Measurements from ENCODE around the gene MDP1. TPM values are rescaled to one million over a fixed set of nuclear protein-coding genes. Genes with fewer than 3 reads are reported as not detected.
"Not testable (repeated sequence)": the region's sequence is repeated elsewhere in the genome, so short reads cannot be mapped to it uniquely, and the experiment has no call there.

Gene MDP1
- polyA plus RNA-seq, 10 donors, result 6.1 to 10.2 (median 8.0) TPM

GRCh38 chr14:24252289-24253124, 36.6 kb upstream of the MDP1 start:
- DNase-seq, result no peak

DNA sequence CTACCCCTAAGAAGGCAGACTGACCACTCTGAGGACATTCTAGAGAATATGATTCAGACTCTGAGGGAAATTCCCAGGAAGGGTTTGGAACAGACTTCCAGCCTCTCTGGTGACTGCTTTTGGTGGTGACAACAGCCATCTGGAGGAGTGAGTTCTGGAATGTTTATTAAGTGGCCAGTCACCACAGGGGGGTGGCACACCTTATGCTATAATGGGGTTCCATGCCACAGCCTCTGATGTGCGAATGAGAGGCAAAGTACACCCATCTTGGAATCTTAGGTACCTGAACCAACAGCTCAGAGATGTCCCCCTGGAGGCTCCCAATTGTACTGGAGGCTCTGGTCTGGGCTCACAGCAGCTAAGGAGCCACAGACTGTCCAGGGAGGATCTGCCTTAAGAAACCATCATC, 36.0 kb upstream of the MDP1 start:
- DNase-seq, result no peak

GRCh38 chr14:24250354-24250753, 34.5 kb upstream of the MDP1 start:
- DNase-seq, result no peak

GRCh38 chr14:24249230-24250021, 33.6 kb upstream of the MDP1 start:
- DNase-seq, result no peak

GRCh38 chr14:24247422-24247821, 31.6 kb upstream of the MDP1 start:
- DNase-seq, result no peak

DNA sequence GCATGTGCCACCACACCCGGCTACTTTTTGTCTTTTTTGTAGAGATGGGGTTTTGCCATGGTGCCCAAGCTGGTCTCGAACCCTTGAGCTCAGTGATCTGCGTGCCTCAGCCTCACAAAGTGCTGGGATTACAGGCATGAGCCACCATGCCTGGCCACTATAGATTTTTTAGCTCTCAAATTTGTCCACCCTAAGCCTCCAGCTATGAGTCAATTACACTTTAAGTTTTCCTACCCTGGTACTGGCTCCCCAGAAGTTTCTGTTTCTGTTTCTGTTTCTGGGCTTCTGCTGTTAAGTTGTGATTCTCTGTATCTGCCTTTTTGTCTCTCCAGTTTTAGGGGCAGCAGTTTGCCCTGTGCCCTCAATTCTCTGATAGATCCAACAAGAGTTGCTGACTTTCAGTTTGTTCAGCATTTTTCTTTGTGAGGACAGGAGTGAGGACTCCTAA, 30.9 kb upstream of the MDP1 start:
- DNase-seq, result no peak

DNA sequence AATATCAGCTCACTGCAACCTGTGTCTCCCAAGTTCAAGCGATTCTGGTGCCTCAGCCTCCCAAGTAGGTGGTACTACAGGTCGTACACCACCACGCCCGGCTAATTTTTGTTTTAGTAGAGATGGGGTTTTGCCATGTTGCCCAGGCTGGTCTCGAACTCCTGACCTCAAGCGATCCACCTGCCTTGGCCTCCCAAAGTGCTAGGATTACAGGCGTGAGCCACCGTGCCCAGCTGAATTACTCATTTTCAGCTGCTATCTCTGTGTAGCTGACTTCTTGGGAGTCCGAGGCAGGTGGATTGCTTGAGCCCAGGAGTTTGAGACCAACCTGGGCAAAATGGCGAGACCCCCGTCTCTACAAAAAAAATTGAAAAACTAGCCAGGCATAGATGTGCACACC, 29.5 kb upstream of the MDP1 start:
- not testable (repeated sequence) for DNase-seq

GRCh38 chr14:24243336-24243836, 27.5 kb upstream of the MDP1 start:
- DNase-seq, result peak in 1 of 3 donors; percentile 14

DNA sequence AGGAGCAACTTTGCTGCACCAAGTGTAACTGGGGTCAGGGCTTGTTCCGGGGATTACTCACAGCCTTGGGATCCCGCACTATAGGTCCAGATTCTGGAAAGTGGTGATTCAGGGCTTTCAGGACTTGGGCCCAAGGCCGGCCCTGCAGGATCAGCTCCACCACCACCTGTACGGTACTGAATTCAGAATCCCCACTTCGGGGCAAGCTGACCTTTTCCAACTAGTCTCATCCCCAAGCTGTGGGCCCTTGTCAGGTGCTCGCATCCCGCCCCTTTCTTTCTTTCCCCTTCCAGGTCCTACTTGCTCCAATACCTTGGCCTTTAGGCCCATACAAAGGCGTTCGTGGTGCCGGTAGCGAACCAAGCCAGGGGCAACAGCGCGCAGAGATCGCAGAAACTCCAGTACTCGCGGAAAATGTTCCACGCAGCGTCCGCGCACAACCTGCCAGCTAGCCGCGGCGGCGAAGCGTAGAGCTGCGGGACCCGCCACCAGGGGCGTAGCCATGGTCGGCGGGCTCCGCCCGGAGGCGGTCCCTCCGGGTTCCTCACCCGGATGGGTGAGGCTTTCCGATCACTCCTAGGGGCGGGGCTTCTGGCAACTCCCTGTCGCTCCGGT, 26.1 kb upstream of the MDP1 start:
- peak in 2 of 3 donors; percentile 6 to 96 for DNase-seq

- DNase-seq, result no peak
Measured at GRCh38 chr14:24240110-24240918, 24.4 kb upstream of the MDP1 start.

- DNase-seq, result no peak
Measured at GRCh38 chr14:24238527-24239037, 22.7 kb upstream of the MDP1 start.

DNA sequence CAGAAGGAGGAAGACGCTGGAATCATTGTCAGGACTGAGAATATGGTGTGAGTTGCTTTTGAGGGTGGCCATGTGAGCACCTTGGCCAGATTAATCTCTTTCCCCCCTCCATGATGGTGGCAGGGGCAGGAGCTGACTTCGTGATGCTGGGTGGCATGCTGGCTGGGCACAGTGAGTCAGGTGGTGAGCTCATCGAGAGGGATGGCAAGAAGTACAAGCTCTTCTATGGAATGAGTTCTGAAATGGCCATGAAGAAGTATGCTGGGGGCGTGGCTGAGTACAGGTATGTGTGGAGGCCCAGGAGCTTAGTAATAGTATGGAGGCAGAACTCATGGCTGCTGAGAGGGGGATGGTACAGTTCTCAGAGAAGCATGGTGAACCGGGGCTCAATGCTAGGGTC, 22.3 kb upstream of the MDP1 start:
- no peak for DNase-seq

DNA sequence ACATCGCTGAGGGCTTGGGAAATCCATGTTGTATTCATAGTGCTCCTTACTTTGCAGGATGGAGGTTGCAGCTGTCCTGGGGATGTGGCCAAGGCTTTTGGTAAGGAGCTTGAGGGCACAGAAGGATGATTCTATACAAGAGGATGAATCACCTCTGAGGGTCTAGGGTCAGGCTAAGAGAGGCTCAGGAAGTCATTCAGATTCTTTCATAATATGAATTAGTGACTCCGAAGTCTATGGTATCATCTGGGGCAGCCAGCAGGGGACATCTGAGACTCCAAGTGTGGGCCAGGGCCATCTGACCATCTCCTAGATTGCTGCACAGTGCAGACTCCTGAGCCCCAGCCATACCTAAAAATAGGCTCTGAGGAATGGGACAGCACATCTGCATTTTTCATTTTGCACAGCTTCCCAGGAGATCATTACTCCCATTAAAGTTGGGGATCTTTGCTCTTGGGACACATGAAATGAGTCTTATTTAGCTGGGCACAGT, 21.6 kb upstream of the MDP1 start:
- DNase-seq, result no peak

DNA sequence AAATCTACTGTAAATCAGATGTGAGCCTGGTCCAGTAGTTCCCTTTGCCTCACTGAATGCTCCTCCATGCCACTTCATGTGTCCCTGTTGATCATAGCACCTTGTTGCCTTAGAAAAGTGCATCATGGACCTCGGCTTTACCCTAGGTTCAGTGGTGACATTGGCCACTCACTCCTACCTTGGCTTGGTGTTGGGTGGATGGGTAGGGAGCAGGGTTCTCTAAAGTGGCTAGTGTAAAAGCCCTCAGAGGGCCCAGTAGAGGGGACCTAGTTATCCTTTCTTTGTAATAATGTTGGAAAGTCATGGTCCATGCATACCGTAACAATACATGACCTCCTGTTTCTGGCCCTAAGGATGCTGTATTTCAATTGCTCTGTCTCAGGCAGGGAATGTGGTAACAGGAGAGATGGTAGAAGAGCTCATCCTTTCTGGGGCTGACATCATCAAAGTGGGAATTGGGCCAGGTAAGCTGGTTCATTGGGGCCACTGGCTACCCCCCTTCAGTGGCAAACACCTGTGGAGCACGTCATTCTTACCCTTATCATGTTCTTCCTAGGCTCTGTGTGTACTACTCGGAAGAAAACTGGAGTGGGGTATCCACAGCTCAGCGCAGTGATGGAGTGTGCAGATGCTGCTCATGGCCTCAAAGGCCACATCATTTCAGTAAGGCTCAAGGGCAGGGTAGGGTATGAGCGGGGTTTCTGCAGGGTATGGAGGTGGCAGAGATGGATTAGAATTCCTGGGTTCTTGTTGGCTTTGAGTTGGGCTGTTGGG, 21.0 kb upstream of the MDP1 start:
- no peak for DNase-seq

GRCh38 chr14:24235804-24236688, 20.2 kb upstream of the MDP1 start:
- DNase-seq, result no peak

GRCh38 chr14:24234095-24235005, 18.5 kb upstream of the MDP1 start:
- no peak for DNase-seq

- no peak for DNase-seq
Measured at GRCh38 chr14:24233538-24233866, 17.6 kb upstream of the MDP1 start.

Data from muscle of back (tissue), 11 donors.